ENCODE data around the gene GOLPH3.
"Not testable (repeated sequence)": the region's sequence is repeated elsewhere in the genome, so short reads cannot be mapped to it uniquely, and the experiment has no call there.

GOLPH3 gene

DNA sequence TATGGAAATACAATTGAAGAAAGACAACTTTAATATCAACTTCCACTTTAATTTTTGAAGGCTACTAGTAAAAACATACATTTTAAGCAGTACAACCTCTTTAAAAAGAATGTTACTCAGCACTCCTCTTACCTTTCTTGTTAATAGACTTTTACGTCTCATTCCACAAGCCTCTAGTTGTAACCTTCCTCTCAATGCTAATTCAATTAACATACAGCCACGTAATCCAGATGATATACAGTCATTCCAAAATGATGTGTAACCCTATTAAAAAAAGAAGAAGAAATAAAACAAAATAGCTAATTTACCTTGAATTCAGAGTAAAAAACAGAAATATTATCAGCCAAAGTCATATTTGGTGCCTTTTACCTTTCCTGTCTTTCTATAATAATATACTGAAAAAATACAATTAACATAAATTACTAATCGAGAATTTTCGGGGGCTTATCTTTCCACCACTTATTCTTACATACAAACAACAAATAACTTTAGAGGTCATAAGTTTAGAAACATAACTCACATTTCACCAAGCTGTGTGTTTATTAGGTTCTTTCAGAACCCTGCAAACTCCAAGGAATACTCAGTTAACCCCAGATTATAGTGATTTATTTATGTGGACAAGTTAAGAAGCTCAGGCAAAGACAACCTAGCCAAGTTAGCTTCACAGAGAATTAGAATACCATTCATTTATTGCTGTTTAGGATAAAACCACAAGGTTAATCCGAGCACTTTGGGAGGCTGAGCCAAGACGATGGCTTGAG is 30.3 kb downstream of the GOLPH3 start:
- no peak for DNase-seq (ENCODE audit: extremely low spot score, insufficient read length, low read depth)
- FAIRE-seq = no peak

DNA sequence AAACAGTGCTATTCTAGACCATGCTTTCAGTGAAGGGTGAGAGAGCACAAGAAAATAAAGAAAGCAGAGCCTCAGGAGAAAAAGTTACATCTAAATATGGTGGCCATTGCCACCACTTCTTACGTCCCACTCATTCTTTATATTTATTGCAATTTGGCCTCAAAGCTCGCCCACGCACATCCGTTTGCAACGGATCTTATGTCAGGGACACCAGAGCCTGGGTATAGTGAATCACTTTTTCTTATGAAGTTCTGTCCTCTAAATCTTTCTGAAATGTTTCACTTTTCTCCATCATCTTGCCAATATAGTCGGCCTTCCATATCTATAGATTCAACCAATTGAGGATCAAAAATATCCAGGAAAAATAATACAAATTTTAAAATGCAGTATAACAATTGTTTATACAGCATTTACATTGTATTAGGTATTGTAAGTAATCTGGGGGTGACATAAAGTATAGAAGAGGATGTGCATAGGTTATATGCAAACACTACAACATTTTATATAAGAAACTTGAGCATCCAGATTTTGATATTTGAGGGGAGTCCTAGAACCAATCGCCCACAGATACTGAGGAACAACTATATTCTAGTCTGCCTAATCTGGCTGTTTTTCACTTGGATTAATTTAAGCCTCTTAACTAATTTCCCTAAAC is 35.2 kb downstream of the GOLPH3 start:
- FAIRE-seq (no peak), DNase-seq (ENCODE audit: extremely low spot score, insufficient read length, low read depth) (no peak)

DNA sequence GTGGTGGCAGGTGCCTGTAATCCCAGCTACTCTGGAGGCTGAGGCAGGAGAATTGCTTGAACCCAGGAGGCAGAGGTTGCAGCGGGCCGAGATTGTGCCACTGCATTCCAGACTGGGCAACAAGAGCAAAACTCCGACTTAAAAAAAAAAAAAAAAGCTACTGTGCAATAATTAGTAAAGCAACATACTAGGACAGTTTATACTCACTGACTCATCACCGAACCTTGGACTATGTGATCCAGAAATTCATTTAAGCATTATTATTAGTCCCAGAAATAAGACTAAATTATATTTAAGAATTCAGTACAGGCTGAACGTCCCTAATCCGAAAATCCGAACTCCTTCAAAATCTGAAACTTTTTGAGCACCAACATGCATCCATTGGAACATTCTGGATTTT is 37.8 kb downstream of the GOLPH3 start:
- FAIRE-seq (no peak), DNase-seq (ENCODE audit: extremely low spot score, insufficient read length, low read depth) (no peak)

DNA sequence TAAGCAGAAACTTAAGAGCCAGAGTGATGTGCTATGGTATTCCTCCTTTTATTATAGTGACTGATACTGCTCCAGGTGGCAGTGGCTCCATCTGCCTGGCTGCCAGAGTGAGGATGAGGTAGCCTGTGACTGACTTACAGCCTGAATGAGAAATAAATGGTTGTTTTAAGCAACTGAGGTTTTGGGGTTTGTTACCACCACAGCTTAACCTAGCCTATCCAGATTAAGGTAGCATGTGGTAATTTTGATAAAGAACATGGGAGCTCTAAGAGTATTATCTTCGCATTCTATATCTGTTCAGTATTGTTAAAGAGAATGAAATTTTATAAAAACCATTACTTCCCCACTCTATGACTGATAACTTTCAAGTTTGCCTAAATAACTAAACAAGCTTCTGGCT is 39.0 kb downstream of the GOLPH3 start:
- DNase-seq (ENCODE audit: extremely low spot score, insufficient read length, low read depth) (no peak), FAIRE-seq (no peak)

DNA sequence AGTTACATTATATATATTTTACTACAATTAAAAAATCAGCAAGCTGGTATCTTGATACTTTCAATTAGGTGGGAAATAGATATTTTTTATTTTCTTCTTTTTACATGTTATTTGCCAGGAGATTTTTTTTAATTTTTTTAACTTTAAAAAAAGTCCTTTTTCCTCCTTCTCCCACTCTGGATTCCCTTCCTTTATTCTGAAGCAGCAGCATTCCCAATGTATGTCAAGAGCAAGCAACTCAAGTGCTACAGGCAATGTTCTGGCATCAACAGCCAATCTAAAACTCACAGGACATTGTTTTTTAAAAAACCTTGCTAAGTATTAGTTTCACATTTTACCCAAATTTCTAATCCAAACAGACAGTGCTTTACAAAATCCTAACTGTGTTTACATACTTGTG is 41.4 kb downstream of the GOLPH3 start:
- DNase-seq (ENCODE audit: extremely low spot score, insufficient read length, low read depth) = no peak
- FAIRE-seq = no peak

DNA sequence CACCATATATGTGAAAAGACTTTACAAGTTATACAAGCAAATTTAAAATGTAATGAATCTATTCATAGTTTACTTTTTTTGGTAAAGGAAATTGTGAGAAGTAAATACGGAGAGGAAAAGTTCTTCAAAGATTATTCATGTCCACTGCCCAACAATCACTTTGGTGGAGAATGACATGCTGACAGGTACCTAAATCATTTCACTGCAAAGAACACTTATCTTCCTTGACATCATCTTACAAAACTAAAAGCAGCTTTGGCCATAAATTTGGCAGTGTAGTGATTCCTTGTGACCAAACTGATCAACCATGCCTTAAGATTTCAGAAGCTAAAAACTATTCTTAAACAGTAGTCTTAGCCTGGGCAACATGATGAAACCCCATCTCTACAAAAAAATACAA is 42.5 kb downstream of the GOLPH3 start:
- no peak for DNase-seq (ENCODE audit: extremely low spot score, insufficient read length, low read depth)
- no peak for FAIRE-seq

DNA sequence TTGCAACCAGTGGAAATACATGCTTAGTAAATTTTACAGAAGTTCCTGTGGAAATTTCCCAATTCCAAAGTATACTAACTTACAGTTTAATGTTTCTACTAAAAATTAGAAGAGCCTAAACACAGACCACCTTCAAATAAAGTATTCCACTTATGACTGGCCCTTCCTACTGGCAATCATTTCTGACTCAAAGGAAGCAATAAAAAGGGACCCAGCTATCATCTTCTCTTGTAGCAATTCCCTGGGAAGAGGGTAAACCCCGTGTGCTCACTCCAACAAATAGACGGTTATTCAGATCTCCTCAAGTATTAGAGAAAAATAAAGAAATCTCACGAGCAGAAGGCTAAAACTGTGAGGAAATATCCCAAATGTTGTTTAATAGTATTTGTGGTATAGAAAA is 43.3 kb downstream of the GOLPH3 start:
- no peak for FAIRE-seq

DNA sequence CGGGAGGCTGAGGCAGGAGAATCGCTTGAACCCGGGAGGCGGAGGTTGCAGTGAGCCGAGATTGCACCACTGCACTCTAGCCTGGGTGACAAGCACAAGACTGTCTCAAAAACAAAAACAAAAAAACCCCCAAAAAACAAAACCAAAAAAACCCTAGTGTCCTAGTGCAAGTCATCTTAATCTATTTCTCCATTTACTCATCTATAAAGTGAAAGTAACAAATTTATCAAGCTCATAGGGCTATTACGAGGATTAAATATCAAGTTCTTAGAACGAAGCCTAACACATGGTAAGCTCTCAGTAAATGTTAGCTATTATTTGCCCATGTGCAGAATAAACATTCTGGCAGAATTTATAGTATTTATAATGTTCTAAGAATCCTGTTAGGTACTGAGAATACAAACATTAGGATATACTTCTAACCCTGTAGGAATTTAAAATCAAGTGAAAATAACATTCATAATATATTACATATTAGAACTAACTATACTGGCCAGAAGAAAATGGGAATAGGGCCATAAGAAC is 45.0 kb downstream of the GOLPH3 start:
- FAIRE-seq = no peak
- no peak for DNase-seq (ENCODE audit: extremely low spot score, insufficient read length, low read depth)

More for the DNA sequence above, 43.3 kb downstream of the GOLPH3 start:
- no peak for DNase-seq (ENCODE audit: extremely low spot score, insufficient read length, low read depth)

DNA sequence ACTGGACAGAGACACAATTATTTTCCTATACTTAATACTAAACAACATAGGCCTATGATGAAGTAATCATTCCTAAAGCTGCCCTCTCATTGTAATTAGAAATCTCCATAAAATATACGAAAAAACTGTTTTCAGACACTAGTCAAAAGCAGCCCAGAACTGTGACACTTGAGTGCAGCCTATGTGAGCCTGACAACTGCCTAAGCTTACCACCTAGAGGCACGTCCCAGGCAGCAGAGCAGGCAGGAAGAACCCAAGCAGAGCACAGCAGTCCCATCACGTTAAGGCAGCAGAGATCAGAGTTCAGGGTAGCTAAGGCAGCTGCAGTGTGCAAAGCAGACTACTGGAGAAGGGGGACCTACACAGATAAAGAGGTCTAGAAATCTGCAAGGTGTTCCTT is 46.4 kb downstream of the GOLPH3 start:
- FAIRE-seq = no peak
- DNase-seq (ENCODE audit: extremely low spot score, insufficient read length, low read depth) = no peak

DNA sequence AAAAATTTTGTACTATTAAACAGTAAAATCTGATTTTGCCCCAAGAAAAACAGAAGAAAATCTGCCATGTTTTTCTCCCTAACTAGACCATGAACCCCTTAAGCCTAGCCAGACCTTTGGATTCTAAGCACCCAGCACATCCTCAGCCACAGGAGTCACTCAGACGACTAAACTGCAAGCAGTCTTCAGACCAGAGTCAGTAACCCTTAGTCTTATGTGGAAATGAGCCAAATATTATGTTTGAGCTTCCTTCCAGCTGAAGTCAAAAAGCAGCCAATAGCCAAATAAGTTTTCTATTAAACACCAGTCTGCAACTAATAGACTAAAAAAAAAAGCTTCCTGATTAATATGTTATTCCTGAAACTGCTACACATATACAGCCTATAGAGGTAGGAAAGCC is 47.4 kb downstream of the GOLPH3 start:
- no peak for DNase-seq (ENCODE audit: extremely low spot score, insufficient read length, low read depth)
- FAIRE-seq = no peak

DNA sequence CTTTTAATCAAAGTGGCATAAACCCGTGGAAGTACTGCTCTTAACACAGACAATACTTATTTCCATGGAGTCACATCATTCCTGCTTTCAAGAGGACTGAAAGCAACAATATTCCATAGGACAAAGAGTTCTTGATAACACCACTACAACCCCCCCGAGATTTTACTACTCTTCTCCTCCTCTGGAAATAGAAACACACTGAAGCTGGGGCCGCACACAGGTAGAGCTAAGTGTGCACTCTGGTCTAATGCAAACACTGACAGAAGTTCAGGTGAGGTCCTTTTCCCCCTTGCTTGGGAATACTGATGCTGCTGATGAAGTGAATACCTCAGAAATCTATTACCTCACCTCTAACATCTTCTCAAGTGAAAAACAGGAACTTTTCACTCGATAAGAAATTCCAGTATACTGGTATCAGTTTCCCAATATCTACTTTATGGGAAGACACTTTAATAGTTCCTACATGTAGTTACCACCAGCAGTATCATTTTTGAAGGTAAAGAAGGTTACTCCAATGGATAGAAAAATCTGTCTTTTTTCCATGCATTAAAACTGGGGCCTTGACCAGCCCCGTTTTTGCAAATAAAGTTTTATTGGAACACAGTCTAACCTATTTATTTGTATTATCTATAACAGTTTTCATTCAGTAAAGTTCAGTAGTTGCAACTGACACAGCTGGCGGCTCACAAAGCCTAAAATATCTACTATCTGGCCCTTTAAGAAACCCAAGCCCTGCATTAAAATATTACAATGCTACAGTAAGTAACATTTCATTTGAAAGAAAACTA is 50.0 kb downstream of the GOLPH3 start:
- DNase-seq (ENCODE audit: extremely low spot score, insufficient read length, low read depth) (no peak), FAIRE-seq (no peak)

DNA sequence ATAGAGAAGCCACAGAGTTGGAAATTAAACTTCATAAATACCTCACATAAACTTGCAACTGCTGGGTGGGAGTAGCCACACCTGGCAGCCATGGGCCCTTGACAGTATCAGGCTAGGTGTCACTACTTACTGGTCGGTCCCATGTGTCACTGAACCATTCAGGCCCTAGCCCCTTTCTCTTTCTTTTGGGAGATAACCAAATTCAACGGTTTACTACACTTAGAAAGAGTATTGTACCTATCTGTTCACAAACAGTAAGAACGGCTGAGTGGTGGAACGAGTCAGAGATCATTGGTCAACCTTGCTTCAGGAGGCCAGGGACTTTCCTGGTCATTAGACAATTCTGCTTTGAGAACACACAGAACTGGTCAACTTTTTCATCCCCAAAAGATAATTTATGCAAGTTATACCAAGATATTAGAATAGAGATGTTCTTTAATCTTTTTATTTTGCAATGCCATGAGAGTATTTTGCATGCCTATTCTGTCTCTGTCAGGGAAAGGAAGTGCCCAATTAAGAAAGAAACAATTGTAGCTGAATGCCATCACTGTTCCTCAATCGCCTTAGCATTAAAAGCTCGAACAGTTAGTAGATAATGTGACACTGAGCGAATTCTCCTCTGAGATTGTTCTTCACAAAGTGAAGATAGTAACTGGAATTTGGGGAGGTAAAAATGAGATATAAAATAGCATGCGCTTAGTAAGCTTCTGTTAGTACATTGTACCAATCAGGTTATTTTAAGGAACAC is 50.9 kb downstream of the GOLPH3 start:
- no peak for DNase-seq (ENCODE audit: extremely low spot score, insufficient read length, low read depth)
- FAIRE-seq = no peak

DNA sequence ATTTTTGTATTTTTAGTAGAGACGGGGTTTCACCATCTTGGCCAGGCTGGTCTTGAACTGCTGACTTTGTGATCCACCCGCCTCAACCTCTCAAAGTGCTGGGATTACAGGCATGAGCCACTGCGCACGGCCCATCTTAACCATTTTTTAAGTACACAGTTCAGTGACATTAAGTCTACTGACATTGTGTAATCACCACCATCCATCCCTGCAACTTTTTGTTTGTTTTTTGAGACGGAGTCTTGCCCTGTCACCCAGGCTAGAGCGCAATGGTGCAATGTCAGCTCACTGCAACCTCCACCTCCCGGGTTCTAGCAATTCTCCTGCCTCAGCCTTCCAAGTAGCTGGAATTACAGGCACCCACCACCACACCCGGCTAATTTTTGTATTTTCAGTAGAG is 55.2 kb downstream of the GOLPH3 start:
- DNase-seq (ENCODE audit: extremely low spot score, insufficient read length, low read depth); FAIRE-seq: not testable (repeated sequence)

DNA sequence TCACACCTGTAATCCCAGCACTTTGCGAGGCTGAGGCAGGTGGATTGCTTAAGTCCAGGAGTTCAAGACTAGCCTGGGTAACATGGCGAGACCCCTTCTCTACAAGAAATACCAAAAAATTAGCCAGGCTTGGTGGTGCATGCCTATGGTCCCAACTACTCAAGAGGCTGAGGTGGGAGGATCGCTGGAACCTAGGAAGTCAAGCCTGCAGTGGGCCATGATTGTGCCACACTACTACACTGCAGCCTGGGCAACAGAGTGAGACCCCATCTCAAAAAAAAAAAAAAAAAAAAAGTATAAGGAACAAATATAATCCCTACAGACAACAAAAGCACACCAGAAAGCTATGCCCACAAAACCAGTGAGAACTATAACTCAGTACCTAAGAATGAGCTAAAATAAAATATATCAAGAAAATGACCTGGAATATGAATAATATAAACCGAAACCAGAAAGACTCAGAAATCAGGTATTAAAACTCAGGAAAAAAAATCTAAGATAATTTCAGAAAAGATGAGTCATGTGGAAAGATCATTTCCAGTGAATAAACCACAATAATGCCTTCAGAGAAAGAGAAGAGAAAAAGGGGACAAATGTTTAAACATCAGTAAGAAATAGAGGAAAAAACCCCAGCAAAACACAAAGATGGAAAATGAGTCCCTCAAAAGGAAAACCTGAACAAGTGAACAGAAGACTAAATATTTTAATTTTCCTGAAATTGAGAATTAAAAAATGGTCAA is 57.4 kb downstream of the GOLPH3 start:
- FAIRE-seq = no peak
- DNase-seq (ENCODE audit: extremely low spot score, insufficient read length, low read depth) = no peak

DNA sequence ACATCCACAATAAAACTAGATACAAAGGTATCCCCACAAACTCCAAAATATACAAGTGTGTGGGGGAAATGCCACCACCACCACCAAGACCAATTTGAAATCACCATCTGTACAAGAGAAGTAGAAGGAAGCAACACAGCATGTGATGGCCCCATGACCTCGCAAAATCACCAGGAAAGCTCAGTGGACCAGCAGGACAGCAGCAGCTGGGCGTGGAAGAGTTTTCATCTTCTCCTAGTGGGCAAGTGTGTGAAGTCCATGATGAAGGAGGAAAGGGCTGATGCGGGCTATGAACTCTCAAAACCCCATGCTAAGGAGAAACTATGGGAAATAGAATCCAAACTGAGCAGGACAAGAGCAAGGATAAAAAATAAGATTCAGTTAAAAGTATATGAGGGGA is 58.1 kb downstream of the GOLPH3 start:
- FAIRE-seq (no peak), DNase-seq (ENCODE audit: extremely low spot score, insufficient read length, low read depth) (no peak)

DNA sequence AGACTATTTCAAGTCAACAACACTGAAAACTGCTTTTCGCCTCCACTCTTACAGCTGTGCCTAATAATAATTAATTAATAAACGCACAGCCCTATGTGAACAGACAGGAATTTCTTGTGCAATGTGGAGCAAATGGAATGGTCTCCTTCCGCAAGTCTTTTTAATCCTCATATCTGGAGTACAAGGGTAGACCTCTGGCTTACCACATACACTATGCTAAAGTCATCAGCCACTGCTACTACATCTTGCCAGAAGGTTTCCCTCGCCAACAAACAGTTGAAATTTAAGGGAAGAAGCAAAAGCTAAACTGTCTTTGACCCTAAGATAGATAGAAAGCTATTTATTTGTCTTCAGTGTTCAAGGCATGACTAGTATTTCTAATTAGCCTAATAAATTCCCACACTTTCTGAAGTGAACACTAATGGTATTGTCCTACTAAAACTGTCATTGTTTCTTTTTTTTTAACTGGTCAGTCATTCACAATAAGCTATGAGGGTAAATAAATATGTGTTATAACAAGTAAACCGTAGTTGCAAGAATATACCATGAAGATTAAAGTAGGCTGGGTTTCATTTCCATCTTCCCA is 63.9 kb downstream of the GOLPH3 start:
- DNase-seq (ENCODE audit: extremely low spot score, insufficient read length, low read depth) (no peak), FAIRE-seq (no peak)

DNA sequence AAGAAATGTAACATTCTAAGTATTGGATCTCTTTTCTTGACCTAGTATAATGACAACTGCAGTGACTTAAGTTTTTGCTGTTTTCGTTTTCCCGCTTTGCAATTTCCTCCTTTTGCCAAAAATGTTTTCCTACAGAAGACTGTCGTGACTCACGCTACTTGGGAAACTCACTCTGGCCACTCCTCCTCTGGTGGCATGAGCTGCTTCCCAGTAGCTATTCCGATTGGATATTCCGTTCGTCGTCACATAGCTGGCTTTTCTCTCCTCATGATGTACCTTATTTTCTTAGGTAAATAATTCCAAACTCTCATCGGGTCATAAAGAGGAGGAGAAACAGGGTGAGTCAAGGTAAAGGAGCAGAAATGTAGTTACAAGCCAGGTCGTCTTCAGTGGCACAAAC is 64.9 kb downstream of the GOLPH3 start:
- no peak for DNase-seq (ENCODE audit: extremely low spot score, insufficient read length, low read depth)
- FAIRE-seq = no peak

DNA sequence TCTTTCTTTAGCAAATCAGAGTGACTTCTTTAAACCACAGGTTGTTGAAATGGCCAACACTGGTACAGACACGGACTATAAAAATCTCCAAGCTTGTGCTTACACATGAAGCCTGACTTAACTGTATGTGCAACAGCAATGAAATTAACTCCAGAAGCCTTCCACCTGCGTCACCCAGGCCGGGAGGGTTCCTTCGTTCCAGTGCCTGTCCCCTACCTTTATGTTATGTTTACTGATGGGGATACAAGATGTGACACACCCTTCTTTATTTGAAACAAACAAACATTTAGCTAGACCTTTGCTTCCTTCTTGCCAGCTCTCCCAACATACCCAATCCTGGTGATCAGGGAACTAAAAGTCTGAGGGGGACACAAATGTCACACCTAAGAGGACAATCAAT is 66.0 kb downstream of the GOLPH3 start:
- no peak for FAIRE-seq
- no peak for DNase-seq (ENCODE audit: extremely low spot score, insufficient read length, low read depth)

DNA sequence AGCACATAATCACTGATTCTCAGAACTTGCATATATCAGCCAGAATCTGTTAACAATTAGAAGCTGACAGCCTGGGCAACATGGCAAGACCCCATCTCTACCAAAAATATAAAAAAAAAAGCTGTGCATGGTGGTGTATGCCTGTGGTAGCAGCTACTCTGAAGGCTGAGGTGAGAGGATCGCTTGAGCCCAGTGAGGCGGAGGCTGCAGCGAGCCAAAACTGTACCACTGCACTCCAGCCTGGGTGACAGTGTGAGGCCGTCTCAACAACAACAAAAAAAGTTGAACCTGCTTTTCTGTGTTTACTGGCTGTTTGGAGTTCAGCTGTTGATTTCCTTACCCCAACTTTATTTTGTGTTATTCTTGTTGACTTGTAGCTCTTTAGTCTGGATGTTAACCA is 66.8 kb downstream of the GOLPH3 start:
- DNase-seq (ENCODE audit: extremely low spot score, insufficient read length, low read depth) = no peak
- no peak for FAIRE-seq
